GM08714 (cell line): Measurements from ENCODE around the gene LRRC28.

Experiments
- H3K4me3 ChIP-seq: fragments of 200-500 bp; sonication (Bioruptor generic); 2 replicates; pipeline ENCODE4 v1.5.1; 2014; ENCODE audit warnings: mild to moderate bottlenecking, low read length, inconsistent platforms
- ZNF274 ChIP-seq: IDR thresholded peaks from 2 replicates; pipeline ENCODE4 v1.6.1; 2012; ENCODE audit warnings: mild to moderate bottlenecking, low read depth, low read length

LRRC28 gene

GRCh38 chr15:99331381-99331780 is 80.1 kb downstream of the LRRC28 start:
- no peak for TF ChIP-seq ZNF274
- no peak overlapping the region for H3K4me3 ChIP-seq

DNA sequence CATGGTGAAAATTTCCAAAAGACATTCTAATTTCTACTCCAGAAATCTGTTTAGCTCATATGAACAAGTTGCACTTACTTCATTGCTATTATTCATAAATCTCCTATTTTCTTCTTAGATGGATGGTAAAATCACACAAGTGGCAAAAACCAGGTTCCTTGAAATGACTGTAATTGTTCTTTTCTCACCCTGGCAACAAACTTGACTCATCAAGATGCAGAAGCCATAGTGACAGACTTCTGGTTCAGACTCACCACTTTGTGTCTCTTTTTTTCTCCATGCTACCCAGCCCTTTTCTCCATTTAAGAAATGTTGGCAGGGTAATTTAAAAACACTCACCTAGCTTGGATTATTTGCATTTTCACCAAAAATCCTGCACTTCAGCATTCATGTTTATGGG is 82.1 kb downstream of the LRRC28 start:
- H3K4me3 ChIP-seq, result no peak overlapping the region
- TF ChIP-seq ZNF274, result no peak

DNA sequence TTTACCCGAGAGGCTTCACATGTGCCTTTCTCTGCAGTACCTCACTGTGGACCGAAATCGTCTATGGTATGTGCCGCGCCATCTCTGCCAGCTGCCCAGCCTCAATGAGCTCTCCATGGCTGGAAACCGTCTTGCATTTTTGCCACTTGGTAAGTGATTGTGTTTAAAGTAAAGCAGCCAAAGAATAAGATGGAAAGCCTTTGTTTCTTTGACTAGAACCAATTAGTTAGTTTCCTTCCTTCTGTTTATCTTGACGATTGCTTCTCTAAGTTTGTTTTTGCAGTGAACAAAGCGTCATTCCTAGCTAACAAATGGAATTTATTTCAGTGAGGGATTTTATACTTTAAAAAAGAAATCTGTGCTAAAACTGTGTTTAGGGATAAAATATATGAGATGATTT is 82.7 kb downstream of the LRRC28 start:
- H3K4me3 ChIP-seq, result no peak overlapping the region
- no peak for TF ChIP-seq ZNF274

GRCh38 chr15:99335508-99335907 is 84.2 kb downstream of the LRRC28 start:
- no peak for TF ChIP-seq ZNF274

GRCh38 chr15:99336794-99337193 is 85.5 kb downstream of the LRRC28 start:
- TF ChIP-seq ZNF274, result no peak
- H3K4me3 ChIP-seq, result no peak overlapping the region

More at GRCh38 chr15:99335508-99335907, 84.2 kb downstream of the LRRC28 start:
- no peak overlapping the region for H3K4me3 ChIP-seq

DNA sequence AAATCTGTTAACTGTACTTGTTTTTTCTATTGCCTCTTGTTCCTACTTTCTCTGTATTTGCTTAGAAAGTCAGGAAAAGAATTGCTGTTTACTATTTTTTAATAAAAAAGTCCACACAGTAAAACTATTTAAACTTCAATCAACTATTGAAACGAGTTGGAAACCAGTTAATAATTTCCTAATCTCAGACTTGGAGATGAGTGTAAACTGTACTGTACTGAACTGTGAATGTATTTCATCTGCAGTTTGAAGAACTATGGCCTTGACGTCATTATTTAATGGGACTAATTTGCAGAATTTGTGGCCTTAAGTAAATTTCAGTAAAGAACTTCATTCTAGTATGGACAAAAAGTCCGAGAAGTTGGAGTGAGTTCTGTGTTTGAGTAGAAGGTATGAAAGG is 89.1 kb downstream of the LRRC28 start:
- no peak overlapping the region for H3K4me3 ChIP-seq
- TF ChIP-seq ZNF274, result no peak

DNA sequence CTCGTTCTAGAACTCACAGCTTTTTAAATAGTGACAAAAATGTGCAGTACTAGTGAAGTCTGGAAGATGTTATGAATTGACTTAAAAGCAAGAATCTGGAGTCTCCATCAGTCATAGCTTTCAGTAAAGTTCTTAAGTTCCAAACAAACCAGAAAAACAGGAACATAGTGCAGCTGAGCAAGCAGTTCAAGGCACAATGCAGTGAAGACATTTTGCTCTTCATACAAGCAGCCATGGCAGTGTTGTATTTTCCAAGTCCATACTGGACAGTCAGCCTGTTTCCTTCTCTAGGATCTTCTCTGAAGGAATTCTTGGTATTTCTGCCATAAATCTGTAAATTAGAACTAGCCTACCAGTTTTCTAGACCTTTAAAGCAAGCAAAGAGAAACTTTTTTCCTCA is 90.5 kb downstream of the LRRC28 start:
- no peak overlapping the region for H3K4me3 ChIP-seq
- no peak for TF ChIP-seq ZNF274

- TF ChIP-seq ZNF274, result no peak
- no peak overlapping the region for H3K4me3 ChIP-seq
Measured at GRCh38 chr15:99343208-99343607, 91.9 kb downstream of the LRRC28 start.

DNA sequence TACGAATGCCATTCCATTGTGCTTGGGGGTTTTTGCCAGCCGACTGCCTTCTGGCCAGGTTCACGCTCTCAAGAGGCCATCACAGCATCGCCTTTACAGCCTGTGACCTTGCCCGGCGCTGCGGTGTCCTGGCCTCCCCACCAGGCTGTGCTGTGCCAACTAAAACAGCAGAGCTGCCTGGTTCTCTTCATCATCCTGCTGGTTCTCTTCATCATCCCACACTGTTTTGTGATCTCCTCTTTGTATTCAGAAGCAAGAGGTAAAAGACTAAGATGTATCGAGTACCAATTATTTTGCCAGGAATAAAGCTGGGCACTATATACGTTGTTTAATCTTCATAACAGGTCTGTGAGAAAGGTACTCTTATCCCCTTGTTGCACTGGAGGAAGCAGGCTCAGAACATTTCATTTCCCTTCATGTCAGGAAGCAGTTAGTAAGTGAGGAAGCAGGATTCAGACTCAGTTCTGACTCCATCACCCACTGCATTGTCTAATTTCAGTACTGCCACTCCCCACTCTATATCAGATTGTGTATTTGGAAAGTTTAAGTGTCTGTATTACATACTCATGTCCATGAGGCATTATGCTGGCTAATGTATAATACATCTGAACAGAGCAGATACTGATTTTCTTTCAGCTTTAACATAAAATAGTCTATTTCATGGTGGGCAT is 92.7 kb downstream of the LRRC28 start:
- H3K4me3 ChIP-seq, result no peak overlapping the region
- TF ChIP-seq ZNF274, result no peak

- H3K4me3 ChIP-seq, result no peak overlapping the region
- no peak for TF ChIP-seq ZNF274
Measured at GRCh38 chr15:99344639-99345038, 93.4 kb downstream of the LRRC28 start.

GRCh38 chr15:99345242-99345641 is 94.0 kb downstream of the LRRC28 start:
- H3K4me3 ChIP-seq, result no peak overlapping the region
- no peak for TF ChIP-seq ZNF274

GRCh38 chr15:99345832-99346462 is 94.7 kb downstream of the LRRC28 start:
- H3K4me3 ChIP-seq, result no peak overlapping the region
- TF ChIP-seq ZNF274, result no peak

- no peak for TF ChIP-seq ZNF274
Measured at GRCh38 chr15:99347574-99347973, 96.3 kb downstream of the LRRC28 start.

GRCh38 chr15:99348412-99348811 is 97.1 kb downstream of the LRRC28 start:
- no peak overlapping the region for H3K4me3 ChIP-seq
- no peak for TF ChIP-seq ZNF274

More at GRCh38 chr15:99347574-99347973, 96.3 kb downstream of the LRRC28 start:
- no peak overlapping the region for H3K4me3 ChIP-seq

DNA sequence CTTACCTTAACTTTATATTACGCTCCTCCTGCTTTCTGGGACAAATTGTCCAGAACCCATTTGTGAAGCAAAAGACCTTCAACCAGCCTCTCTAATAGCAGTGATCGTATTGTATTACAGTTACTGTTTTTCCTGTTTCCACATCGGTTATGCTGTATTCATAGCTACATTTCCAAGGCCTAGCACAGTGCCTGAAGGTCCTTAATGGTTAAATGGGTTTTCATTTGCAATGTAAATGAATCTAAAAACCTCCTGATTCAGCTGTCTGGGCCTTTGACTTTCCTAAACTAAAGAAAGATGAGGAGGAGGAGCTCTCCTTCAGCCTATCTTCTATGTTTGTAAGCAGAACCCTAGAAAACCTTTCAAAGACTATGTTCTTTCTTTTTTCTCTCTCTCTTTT is 99.1 kb downstream of the LRRC28 start:
- no peak for TF ChIP-seq ZNF274

More for the DNA sequence above, 99.1 kb downstream of the LRRC28 start:
- H3K4me3 ChIP-seq, result no peak overlapping the region
